ENCODE measurements around the gene TRIM9.
A peak's percentile ranks its signal among the peaks of the same experiment; 100 is the strongest.

Gene TRIM9

DNA sequence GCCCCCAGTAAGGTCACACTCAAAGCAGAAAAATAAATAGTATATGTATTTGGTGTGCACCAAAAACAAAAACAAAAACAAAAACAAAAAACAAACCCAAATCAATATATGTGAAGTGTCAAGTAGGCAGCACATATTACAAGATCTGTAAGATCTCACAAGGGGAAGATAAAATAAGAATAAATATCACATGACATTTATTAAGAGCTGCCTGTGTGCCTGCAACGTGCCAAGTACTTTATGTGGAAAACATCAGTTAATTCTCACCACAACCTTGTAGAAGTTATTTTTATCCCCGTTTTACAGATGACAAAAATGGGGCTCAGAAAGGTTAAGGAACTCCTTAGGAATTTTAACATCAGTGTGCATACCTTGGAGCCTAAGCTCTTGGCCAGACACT lies 26.6 kb downstream of the TRIM9 start:
- in situ Hi-C loops (cut with HindIII; ENCODE audit: low pct_unique_long_range_greater_than_20kb, low sequenced_read_pairs), result no loop called here
- no peak for DNase-seq (ENCODE audit: low read depth in 1 of 2, low spot score in 1 of 2)
- no peak for TF ChIP-seq JUND (IDR thresholded peaks at IDR 0.05; ENCODE audit: low read depth)

GRCh38 chr14:51067295-51067694 lies 27.6 kb downstream of the TRIM9 start:
- no peak for DNase-seq (ENCODE audit: low read depth in 1 of 2, low spot score in 1 of 2)
- no peak for TF ChIP-seq JUND (IDR thresholded peaks at IDR 0.05; ENCODE audit: low read depth)
- in situ Hi-C loops (cut with HindIII; ENCODE audit: low pct_unique_long_range_greater_than_20kb, low sequenced_read_pairs), result no loop called here

DNA sequence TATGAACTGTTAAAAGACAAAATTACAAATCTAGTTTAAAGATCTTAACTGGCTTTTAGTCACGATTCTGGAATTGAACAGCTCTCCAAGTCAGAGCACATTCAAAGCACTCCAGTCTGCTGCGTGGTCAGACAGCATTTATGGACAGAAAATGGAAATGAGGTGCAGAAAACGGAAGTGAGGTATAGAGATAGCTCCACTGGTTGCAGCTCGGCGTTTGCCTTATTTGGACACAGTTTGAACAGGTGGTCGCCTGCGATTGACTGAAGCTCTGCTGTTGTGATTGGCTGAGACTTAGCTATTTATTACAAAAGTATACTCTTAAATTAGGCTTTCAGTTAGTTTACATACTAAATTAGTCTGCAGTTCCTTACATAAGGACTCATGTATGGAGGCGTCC lies 28.3 kb downstream of the TRIM9 start:
- DNase-seq (ENCODE audit: low read depth in 1 of 2, low spot score in 1 of 2), result no peak
- TF ChIP-seq JUND (IDR thresholded peaks at IDR 0.05; ENCODE audit: low read depth), result no peak
- in situ Hi-C loops (cut with HindIII; ENCODE audit: low pct_unique_long_range_greater_than_20kb, low sequenced_read_pairs), result no loop called here

DNA sequence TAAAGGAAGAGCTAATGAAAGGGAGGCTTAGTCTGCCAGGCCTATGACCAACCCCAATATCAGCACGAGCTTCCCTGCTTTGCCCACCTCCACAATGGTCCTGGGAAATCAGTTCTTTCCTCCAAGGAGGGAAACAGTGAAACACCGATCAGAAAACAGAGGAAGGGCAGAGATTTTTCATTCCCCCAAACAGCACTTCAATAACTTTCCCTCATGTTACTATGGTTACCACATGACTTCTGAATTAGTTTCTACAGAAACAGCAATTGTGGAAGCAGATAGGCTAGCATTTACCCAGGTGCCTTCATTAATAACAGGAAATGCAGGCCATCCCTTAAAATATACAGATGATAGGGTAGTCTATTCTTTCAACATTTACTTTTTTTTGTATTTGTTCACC lies 35.9 kb downstream of the TRIM9 start:
- in situ Hi-C loops (cut with HindIII; ENCODE audit: low pct_unique_long_range_greater_than_20kb, low sequenced_read_pairs), result no loop called here
- no peak for TF ChIP-seq JUND (IDR thresholded peaks at IDR 0.05; ENCODE audit: low read depth)
- no peak for DNase-seq (ENCODE audit: low read depth in 1 of 2, low spot score in 1 of 2)

DNA sequence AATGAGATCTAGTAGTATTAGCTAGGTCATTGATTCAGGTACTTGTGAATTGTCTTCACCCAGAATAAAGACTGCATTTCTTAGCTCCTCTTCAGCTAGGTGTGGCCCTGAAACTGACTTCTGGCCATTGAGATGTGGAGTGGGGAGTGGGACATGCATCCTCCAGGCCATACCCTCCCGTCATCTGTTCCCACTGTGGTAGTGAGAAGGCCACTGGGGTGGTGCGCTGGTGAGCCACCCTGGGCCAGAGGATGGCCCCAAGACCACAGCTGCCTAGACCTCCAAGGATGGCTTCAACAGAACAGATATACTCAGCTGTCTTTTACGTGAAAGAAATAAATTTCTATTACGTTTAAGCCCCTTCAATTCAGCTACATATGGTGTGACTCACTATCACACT lies 36.5 kb downstream of the TRIM9 start:
- TF ChIP-seq JUND (IDR thresholded peaks at IDR 0.05; ENCODE audit: low read depth), result no peak
- DNase-seq (ENCODE audit: low read depth in 1 of 2, low spot score in 1 of 2), result no peak
- in situ Hi-C loops (cut with HindIII; ENCODE audit: low pct_unique_long_range_greater_than_20kb, low sequenced_read_pairs), result no loop called here

DNA sequence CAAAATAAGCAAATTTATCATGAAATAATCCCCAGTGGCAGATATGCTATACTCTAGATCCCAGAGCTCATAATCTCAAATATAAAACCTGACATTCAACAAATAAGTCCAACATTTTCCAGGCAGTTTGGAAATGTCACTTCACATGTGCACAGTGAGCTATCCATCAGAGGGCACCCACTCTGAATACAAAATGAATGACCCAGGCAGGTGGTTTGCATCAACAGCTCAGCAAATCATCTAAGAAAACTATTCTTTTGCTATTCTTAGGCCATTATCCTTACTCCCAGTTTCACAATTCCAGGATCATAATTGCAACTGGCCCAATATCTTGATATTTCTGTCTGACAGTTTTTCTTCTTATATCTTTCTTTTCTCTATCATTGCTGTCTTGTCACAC lies 38.5 kb downstream of the TRIM9 start:
- in situ Hi-C loops (cut with HindIII; ENCODE audit: low pct_unique_long_range_greater_than_20kb, low sequenced_read_pairs), result no loop called here
- TF ChIP-seq JUND (IDR thresholded peaks at IDR 0.05; ENCODE audit: low read depth), result no peak
- DNase-seq (ENCODE audit: low read depth in 1 of 2, low spot score in 1 of 2), result no peak

DNA sequence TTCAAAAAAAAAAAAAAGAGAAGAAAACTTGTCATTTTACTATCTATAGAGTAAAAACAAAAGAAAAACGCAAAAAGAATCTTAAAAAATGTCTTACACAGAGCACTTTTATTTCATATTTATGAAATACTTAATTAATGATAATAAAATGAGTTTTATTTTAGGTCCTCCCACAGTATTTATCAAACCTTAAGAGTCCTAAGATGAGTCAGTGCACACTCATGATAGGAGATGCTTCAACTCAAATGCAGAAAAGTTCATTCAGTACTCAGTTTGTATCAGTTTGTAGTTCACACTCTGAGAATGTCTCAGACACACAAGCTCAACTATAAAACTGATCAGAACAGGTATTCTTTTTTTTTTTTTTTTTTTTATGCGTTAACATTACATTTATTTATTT lies 41.7 kb downstream of the TRIM9 start:
- TF ChIP-seq JUND (IDR thresholded peaks at IDR 0.05; ENCODE audit: low read depth), result no peak
- no peak for DNase-seq (ENCODE audit: low read depth in 1 of 2, low spot score in 1 of 2)
- in situ Hi-C loops (cut with HindIII; ENCODE audit: low pct_unique_long_range_greater_than_20kb, low sequenced_read_pairs), result no loop called here

DNA sequence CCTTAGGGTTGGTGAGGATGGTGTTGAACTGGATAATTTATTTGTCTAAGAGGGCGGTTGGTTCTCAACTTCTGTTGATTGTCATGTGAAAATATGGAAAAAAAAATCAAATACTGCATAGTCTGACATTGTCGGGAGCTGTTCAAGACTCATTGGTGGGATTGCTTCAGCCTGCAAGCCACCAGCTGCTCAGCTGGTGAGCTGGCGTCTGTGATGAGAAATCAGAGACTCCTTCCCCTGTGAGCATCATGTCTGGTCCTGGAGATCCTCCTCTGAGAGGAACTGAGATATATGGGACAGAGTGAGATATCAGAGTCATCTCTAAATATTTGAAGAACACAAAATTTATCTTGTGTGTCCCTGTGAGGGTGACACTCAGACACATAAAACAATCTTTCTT lies 49.9 kb downstream of the TRIM9 start:
- in situ Hi-C loops (cut with HindIII; ENCODE audit: low pct_unique_long_range_greater_than_20kb, low sequenced_read_pairs), result no loop called here
- DNase-seq (ENCODE audit: low read depth in 1 of 2, low spot score in 1 of 2), result no peak
- TF ChIP-seq JUND (IDR thresholded peaks at IDR 0.05; ENCODE audit: low read depth), result no peak

GRCh38 chr14:51041883-51042282 lies 53.0 kb downstream of the TRIM9 start:
- in situ Hi-C loops (cut with HindIII; ENCODE audit: low pct_unique_long_range_greater_than_20kb, low sequenced_read_pairs), result no loop called here
- DNase-seq (ENCODE audit: low read depth in 1 of 2, low spot score in 1 of 2), result no peak
- TF ChIP-seq JUND (IDR thresholded peaks at IDR 0.05; ENCODE audit: low read depth), result no peak

DNA sequence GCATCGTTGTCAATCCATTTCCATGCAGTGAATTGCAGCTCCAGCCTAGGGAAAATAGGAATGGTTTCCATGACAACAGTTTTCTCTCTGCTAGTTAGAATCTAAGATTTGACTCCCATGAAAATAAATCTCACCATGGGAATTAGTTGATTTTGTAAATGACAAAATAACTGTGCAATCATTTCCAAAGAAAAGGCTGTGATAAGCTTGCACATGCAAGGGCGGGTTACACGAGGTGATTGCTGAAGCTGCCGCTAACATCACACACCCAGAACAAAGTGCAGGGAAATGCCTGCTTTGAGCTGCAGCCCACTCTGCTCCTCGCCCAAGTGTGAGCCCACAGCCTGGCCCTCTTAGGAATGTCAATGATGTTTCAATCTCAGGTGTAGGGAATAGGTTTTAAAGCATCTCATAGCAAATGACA lies 53.8 kb downstream of the TRIM9 start:
- in situ Hi-C loops (cut with HindIII; ENCODE audit: low pct_unique_long_range_greater_than_20kb, low sequenced_read_pairs), result no loop called here
- no peak for DNase-seq (ENCODE audit: low read depth in 1 of 2, low spot score in 1 of 2)
- no peak for TF ChIP-seq JUND (IDR thresholded peaks at IDR 0.05; ENCODE audit: low read depth)

GRCh38 chr14:51039252-51039651 lies 55.7 kb downstream of the TRIM9 start:
- in situ Hi-C loops (cut with HindIII; ENCODE audit: low pct_unique_long_range_greater_than_20kb, low sequenced_read_pairs), result no loop called here
- no peak for TF ChIP-seq JUND (IDR thresholded peaks at IDR 0.05; ENCODE audit: low read depth)
- no peak for DNase-seq (ENCODE audit: low read depth in 1 of 2, low spot score in 1 of 2)

DNA sequence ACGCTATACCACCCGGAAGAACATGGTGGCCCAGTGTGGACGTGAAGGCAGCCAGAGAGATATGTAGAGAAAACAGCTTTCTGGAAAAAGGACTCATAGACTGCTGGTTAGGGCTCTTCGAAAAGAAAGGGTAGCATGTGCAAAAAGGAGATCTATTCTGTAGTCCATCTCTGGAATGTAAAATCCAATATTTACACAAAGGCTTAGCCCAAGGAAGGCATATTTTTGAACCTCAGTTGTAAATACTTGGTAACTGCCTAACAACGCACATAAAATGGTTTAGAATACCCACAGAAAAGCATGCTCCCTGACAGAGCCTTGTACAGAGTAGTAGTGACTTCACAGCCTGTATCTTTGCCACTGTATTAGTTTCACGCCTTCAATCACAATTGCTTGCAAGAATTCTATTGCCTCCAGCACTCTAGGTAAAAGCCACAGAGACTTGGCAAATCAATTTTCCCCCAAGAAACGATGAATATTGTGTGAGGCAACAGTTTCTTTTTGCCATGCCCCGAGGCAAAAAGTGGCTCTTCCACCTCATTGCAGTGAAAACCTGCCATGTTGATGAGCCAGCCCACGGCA lies 59.2 kb downstream of the TRIM9 start:
- in situ Hi-C loops (cut with HindIII; ENCODE audit: low pct_unique_long_range_greater_than_20kb, low sequenced_read_pairs), result no loop called here
- DNase-seq (ENCODE audit: low read depth in 1 of 2, low spot score in 1 of 2), result peak; percentile 37 to 91
- peak; percentile 60; the same call in 1 of the 2 replicates for TF ChIP-seq JUND (IDR thresholded peaks at IDR 0.05; ENCODE audit: low read depth)

DNA sequence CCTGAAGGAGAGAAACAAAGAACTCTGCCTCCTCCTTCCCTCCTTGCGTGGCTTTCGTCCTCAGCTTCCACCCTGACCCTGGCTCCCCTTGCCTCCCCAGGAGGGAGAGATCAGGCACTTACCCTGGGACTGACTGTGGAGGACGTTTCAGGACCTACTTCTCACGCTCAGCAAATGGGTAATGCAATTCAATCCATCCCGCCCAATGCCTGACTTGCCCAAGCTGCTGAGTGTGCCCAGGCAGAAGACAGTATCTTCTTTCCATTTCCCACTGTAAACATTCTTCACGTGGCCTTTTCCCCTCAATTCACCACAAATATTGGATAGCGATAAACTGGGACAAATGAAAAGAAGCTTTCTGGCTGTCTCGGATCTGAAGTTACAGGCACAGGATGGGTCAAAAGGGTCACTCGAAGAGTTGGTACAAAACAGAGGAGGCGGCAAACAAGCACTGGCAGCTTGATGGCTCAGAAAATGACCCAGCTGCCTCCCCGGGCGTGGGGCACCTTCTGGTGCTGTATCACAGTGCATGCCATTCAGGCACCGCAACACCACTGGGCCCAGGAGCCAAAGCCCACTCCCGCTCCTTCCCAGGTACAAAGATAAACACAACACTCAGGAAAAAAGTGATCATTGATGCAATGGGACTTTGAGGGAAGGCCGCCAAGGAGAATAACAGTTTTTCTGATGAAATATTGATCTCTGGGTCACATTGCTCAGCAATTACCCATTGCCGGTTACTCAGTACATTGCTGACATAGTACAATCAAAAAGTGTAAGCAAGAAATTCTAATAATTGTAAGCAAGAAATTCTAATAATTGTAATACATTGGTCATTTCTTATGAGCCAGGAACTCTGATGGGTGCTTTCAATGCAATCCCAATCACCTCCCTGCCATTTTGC lies 65.8 kb downstream of the TRIM9 start:
- DNase-seq (ENCODE audit: low read depth in 1 of 2, low spot score in 1 of 2), result peak in 1 of 2 experiments; percentile 46
- TF ChIP-seq JUND (IDR thresholded peaks at IDR 0.05; ENCODE audit: low read depth), result no peak
- in situ Hi-C loops (cut with HindIII; ENCODE audit: low pct_unique_long_range_greater_than_20kb, low sequenced_read_pairs), result no loop called here
